Activated B cell treated with CpG ODN at 0.5 μM for 24 hours (primary cell): Measurements from ENCODE around the gene IPO7. TPM values are rescaled to one million over a fixed set of nuclear protein-coding genes. Genes with fewer than 3 reads are reported as not detected.

Source experiments
- ATAC-seq: fragments of 200-7000 bp; cut with Tn5 transposase; one replicate; pipeline ENCODE4 v1.10.0; 2021; ENCODE audit warnings: low read depth, mild to moderate bottlenecking, moderate library complexity
- CTCF ChIA-PET: fragments of 350-600 bp; sonication (Branson Sonifier 250); formaldehyde crosslinking; loops from one replicate; lab custom pipeline; 2021; ENCODE audit warnings: antibody characterized with exemption; lab: Charles Lee
- POLR2A ChIA-PET: fragments of 350-600 bp; sonication (Branson Sonifier 250); formaldehyde crosslinking; loops from one replicate; lab custom pipeline; 2021; ENCODE audit warnings: antibody characterized with exemption; lab: Charles Lee
- DNase-seq: peaks from one replicate; pipeline ENCODE4 v3.0.0; 2022
- H3K27ac Mint-ChIP-seq: one replicate; pipeline ENCODE4 v1.8.0; 2020; ENCODE audit warnings: mixed read lengths
- H3K27me3 Mint-ChIP-seq: one replicate; pipeline ENCODE4 v1.8.0; 2021; ENCODE audit warnings: mixed read lengths
- H3K36me3 Mint-ChIP-seq: one replicate; pipeline ENCODE4 v1.8.0; 2021; ENCODE audit warnings: low read depth, mixed read lengths
- H3K4me1 Mint-ChIP-seq: one replicate; pipeline ENCODE4 v1.8.0; 2021; ENCODE audit warnings: mixed read lengths
- H3K4me3 Mint-ChIP-seq: one replicate; pipeline ENCODE4 v1.8.0; 2020; ENCODE audit warnings: mild to moderate bottlenecking, mixed read lengths
- H3K9me3 Mint-ChIP-seq: one replicate; pipeline ENCODE4 v1.8.0; 2020; ENCODE audit warnings: mixed read lengths
- intact Hi-C: fragments of 100-400 bp; cut with micrococcal nuclease; formaldehyde crosslinking; loops from one replicate; pipeline ENCODE4 v1.15.1; 2024
- total RNA-seq: library from RNA; stranded (reverse); gene quantifications from 2 replicates; pipeline ENCODE4 v1.2.3, GENCODE V29; 2022
- TF ChIP-seq, protein P1 (sequence below): fragments of 200-600 bp; IDR thresholded peaks from one replicate; pipeline ENCODE4 v1.8.0; 2022; ENCODE audit warnings: antibody characterized with exemption, mild to moderate bottlenecking

Gene IPO7
- total RNA-seq, 1 donor from 2014 or later = 96.3 TPM

DNA sequence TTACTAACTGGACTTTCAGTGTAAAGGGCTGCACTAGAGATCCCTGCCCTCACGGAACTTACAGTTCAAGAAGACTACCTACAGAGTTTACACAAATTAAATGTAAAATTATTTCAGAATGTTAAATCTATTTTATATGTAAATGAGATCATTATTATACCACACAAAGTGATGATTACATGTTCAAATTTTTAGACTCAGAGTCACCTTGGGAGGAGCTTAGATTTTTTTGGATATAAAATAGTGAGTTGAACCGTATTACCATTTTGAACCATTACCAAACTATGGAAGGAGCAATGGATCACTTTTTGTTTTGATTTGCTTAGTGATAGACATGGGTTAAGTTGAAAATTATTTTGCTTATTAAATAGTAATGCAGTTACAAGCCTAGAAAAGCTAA, 1.6 kb downstream of the IPO7 start:
- ChIA-PET POLR2A (interaction anchor here (0.7 to 2.8 kb wide), 6 partner anchors 9 to 122 kb away, joined by 3 to 41 read pairs (median 8); partner anchors contain the start of genes TMEM41B and ZNF143), CTCF (interaction anchor here (1.5 to 2.6 kb wide), 3 partner anchors 9 to 120 kb away, joined by 4 to 16 read pairs (median 9); partner anchors contain the start of gene TMEM41B)
- no peak overlapping the region for H3K27ac Mint-ChIP-seq
- H3K4me1 Mint-ChIP-seq = peaks cover 39% of the 10 kb centered on the region
- intact Hi-C loops = loop anchor here (5.0 kb wide), 1 partner anchor 219 kb away; no protein-coding TSS in a partner anchor
- TF ChIP-seq, protein P1, sequence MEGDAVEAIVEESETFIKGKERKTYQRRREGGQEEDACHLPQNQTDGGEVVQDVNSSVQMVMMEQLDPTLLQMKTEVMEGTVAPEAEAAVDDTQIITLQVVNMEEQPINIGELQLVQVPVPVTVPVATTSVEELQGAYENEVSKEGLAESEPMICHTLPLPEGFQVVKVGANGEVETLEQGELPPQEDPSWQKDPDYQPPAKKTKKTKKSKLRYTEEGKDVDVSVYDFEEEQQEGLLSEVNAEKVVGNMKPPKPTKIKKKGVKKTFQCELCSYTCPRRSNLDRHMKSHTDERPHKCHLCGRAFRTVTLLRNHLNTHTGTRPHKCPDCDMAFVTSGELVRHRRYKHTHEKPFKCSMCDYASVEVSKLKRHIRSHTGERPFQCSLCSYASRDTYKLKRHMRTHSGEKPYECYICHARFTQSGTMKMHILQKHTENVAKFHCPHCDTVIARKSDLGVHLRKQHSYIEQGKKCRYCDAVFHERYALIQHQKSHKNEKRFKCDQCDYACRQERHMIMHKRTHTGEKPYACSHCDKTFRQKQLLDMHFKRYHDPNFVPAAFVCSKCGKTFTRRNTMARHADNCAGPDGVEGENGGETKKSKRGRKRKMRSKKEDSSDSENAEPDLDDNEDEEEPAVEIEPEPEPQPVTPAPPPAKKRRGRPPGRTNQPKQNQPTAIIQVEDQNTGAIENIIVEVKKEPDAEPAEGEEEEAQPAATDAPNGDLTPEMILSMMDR = no peak
- ATAC-seq = no peak
- no peaks in the 10 kb centered on the region for H3K27me3 Mint-ChIP-seq
- no peak for DNase-seq
- H3K4me3 Mint-ChIP-seq = peak overlapping the region; percentile 94
- H3K9me3 Mint-ChIP-seq = no peaks in the 10 kb centered on the region
- H3K36me3 Mint-ChIP-seq = peaks cover 16% of the 10 kb centered on the region

DNA sequence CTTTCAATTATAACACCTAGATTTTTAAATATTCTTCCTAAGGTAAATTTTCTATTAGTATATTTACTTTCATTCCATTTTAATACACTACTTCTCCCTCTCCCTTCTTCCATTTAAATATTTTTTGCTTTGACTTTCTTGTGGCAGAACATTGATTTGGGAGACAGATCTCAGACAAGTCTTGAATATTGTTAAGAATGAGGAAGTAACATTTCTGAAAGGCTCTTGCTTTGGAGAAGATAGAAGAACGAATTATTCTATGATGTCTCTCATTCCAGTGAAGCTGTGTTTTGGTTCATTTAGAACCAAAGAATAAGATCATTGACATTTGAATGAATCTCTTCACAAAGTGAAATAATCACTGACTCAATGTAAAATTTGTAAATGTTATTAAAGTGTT, 2.4 kb downstream of the IPO7 start:
- no peak for DNase-seq
- peaks cover 19% of the 10 kb centered on the region for H3K36me3 Mint-ChIP-seq
- POLR2A ChIA-PET = interaction anchor here (0.6 to 1.7 kb wide), 2 partner anchors 23 to 74 kb away, joined by 4 to 8 read pairs; no protein-coding TSS in a partner anchor
- peaks cover 39% of the 10 kb centered on the region for H3K4me1 Mint-ChIP-seq
- TF ChIP-seq, protein P1 = no peak
- peak overlapping the region; percentile 29 for H3K4me3 Mint-ChIP-seq
- ATAC-seq = no peak
- peak overlapping the region; percentile 43 for H3K27ac Mint-ChIP-seq
- H3K27me3 Mint-ChIP-seq = no peaks in the 10 kb centered on the region
- no peaks in the 10 kb centered on the region for H3K9me3 Mint-ChIP-seq
- intact Hi-C loops = loop anchor here (5.0 kb wide), 1 partner anchor 220 kb away; no protein-coding TSS in a partner anchor
- CTCF ChIA-PET = interaction anchor here (1.5 kb wide), 1 partner anchor 8 kb away, joined by 4 read pairs; no protein-coding TSS in a partner anchor

DNA sequence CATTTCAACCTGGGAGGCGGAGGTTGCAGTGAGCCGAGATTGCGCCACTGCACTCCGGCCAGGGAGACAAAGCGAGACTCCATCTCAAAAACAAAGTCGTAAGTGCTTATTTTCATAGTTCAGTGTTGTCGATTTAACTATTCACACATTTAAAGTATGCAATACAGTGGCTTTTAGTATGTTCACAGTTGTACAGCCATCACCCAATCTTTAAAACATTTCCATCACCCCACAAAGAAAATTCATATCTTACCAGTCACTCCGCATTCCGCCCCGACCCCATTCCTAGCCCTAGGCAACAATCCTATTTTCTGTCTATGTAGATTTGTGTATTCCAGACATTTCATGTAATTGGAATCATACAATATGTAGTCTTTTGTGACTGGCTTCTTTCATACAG, 11.9 kb downstream of the IPO7 start:
- Mint-ChIP-seq H3K27me3 (no peaks in the 10 kb centered on the region), H3K9me3 (no peaks in the 10 kb centered on the region), H3K4me3 (no peak overlapping the region), H3K36me3 (peaks cover 37% of the 10 kb centered on the region), H3K4me1 (peaks cover 49% of the 10 kb centered on the region), H3K27ac (no peak overlapping the region)
- TF ChIP-seq, protein P1 = no peak
- no peak for ATAC-seq
- intact Hi-C loops = no loop called here
- POLR2A ChIA-PET = interaction anchor here (0.7 kb wide), 1 partner anchor 16 kb away, joined by 4 read pairs; no protein-coding TSS in a partner anchor
- no peak for DNase-seq
- CTCF ChIA-PET = no interaction called here

DNA sequence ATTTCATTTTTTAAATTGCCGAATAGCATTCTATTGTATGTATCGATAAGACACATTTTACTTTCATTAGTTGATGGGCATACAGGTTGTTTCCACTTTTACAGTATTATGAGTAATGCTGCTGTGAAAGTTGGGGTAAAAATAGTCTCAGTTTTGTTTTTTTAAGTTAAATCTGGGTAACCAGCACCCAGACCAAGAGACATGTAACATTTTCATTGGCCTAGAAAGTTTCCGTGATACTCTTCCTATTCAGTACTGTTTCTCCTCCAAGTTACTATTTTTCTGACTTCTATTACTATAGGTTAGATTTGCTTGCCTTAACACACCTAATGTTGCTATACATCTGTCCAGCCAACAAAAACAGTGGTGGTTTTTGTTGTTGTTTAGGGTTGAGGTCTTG, 12.3 kb downstream of the IPO7 start:
- ChIA-PET CTCF (no interaction called here), POLR2A (interaction anchor here (0.7 kb wide), 1 partner anchor 16 kb away, joined by 4 read pairs; no protein-coding TSS in a partner anchor)
- H3K27ac Mint-ChIP-seq = peak overlapping the region; percentile 51
- intact Hi-C loops = no loop called here
- ATAC-seq = no peak
- no peaks in the 10 kb centered on the region for H3K27me3 Mint-ChIP-seq
- H3K4me1 Mint-ChIP-seq = peaks cover 50% of the 10 kb centered on the region
- DNase-seq = no peak
- peak overlapping the region; percentile 50 for H3K4me3 Mint-ChIP-seq
- peaks cover 37% of the 10 kb centered on the region for H3K36me3 Mint-ChIP-seq
- TF ChIP-seq, protein P1 = no peak
- no peaks in the 10 kb centered on the region for H3K9me3 Mint-ChIP-seq
